IMR-90 (cell line): Measurements from ENCODE around the gene CTAGE15.
"Not testable (repeated sequence)": the region's sequence is repeated elsewhere in the genome, so short reads cannot be mapped to it uniquely, and the experiment has no call there.

Experiments
- MAZ ChIP-seq: IDR thresholded peaks from 2 replicates; pipeline ENCODE4 v1.6.1; 2012; ENCODE audit warnings: low read depth, mild to moderate bottlenecking, low read length, improper control_type of control experiment, moderate library complexity, borderline replicate concordance
- TF ChIP-seq, protein P1 (sequence below): conservative IDR thresholded peaks from 2 replicates; pipeline ENCODE4 v1.5.1; 2012; ENCODE audit warnings: mild to moderate bottlenecking, low read depth, low read length, improper control_type of control experiment

DNA sequence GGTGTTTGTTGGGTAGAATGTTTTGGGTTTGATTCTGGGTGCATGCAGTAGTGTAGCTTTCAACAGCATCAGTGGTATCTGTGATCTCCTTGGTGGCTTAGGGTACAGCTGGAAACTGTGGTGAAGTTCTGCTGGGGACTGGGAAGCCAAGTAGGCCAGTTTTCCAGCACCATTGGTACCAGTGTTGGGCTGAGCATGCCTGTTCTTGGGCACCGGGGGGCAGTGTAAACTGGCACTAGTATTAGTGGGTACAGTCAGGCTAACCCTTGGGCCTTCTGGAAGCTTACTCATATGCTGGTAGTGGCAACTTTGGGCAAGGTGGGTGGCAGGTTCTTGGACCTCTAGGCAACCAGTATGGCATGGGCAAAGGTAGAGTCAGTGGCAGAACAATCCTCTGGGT, 15.6 kb upstream of the CTAGE15 start:
- TF ChIP-seq, protein P1, sequence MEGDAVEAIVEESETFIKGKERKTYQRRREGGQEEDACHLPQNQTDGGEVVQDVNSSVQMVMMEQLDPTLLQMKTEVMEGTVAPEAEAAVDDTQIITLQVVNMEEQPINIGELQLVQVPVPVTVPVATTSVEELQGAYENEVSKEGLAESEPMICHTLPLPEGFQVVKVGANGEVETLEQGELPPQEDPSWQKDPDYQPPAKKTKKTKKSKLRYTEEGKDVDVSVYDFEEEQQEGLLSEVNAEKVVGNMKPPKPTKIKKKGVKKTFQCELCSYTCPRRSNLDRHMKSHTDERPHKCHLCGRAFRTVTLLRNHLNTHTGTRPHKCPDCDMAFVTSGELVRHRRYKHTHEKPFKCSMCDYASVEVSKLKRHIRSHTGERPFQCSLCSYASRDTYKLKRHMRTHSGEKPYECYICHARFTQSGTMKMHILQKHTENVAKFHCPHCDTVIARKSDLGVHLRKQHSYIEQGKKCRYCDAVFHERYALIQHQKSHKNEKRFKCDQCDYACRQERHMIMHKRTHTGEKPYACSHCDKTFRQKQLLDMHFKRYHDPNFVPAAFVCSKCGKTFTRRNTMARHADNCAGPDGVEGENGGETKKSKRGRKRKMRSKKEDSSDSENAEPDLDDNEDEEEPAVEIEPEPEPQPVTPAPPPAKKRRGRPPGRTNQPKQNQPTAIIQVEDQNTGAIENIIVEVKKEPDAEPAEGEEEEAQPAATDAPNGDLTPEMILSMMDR, result not testable (repeated sequence)
- TF ChIP-seq MAZ, result not testable (repeated sequence)
